ENCODE results near the gene CBY2.
"Not testable (repeated sequence)": the region's sequence is repeated elsewhere in the genome, so short reads cannot be mapped to it uniquely, and the experiment has no call there.

The CBY2 gene

GRCh38 chr13:45748941-45749759 is 47.0 kb downstream of the CBY2 start:
- DNase-seq = no peak

DNA sequence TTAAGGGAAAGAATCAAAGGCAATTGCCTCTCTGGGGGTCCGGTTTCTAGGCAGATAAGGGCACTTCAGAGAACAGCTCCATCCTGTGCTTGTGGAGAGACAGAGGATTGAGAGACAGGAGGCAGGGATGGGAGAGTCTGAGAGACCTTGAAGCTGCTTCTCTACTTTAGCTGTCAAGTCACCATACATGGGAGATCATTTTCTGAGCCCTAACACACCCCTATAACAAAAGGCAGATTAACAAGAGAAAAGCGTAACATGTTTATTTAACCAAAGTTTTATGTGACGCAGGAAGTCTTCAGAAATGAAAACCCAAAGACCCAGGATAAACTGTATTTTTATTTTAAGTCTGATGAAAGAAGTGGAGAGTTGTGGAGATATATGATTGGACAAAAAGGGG is 48.4 kb downstream of the CBY2 start:
- no peak for DNase-seq

GRCh38 chr13:45751885-45752284 is 49.8 kb downstream of the CBY2 start:
- no peak for DNase-seq

- peak; percentile 54 to 66 for DNase-seq
Observed at GRCh38 chr13:45752510-45752909, 50.4 kb downstream of the CBY2 start.

DNA sequence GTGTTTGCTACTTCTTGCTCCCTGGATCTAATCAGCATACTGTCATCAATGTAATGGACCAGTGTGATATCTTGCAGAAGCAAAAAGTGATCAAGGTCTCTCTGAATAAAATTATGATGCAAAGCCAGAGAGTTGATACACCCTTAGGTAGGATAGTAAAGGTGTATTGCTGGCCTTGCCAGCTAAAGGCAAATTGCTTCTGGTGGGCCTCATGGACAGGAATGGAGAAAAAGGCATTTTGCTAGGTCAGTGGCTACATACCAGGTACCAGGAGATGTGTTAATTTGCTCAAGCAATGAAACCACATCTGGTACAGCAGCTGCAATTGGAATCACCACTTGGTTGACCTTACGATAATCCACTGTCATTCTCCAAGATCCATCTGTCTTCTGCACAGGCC is 54.4 kb downstream of the CBY2 start:
- not testable (repeated sequence) for DNase-seq

GRCh38 chr13:45757589-45757988 is 55.5 kb downstream of the CBY2 start:
- not testable (repeated sequence) for DNase-seq

DNA sequence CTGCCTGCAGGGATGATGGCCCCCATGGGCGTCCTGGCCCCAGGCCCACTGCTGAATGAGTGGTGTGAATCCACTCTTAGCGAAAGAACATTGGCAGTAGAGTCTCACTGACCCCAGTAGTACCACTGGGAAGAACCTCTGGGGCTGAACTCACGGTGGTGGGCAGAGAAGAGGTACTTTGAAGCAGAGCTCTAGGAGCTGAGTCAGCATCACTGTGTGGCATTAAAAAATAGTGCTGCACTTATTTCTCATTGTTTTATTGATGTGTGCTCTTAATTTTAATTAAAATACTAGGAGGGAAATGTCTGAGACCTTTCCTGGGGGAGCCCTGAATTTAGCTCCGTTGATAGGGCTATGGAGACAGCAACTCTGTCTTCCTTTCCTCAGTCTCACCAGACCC is 61.3 kb downstream of the CBY2 start:
- no peak for DNase-seq

All from inflammatory macrophage (primary cell).